HepG2 (cell line): ENCODE results near the gene CAPN2. TPM values are rescaled to one million over a fixed set of nuclear protein-coding genes. Genes with fewer than 3 reads are reported as not detected.

Source experiments
- ATAC-seq: fragments of 200-7000 bp; cut with Tn5 transposase; 3 replicates; pipeline ENCODE4 v1.9.1; 2020; ENCODE audit warnings: mild to moderate bottlenecking, moderate library complexity
- BruUV-seq: library from RNA; stranded (reverse); fragments of 400-500 nt; replicated peaks from 2 replicates; lab custom pipeline; 2021; lab: Mats Ljungman, UMichigan
- CTCF ChIA-PET: fragments of 300-600 bp; formaldehyde crosslinking; extraction: SDS; loops from one replicate; lab custom pipeline; 2021; ENCODE audit warnings: low total read pairs, inconsistent platforms, low intra/inter-chr PET ratio; lab: Yijun Ruan, JAX
- POLR2A ChIA-PET: fragments of 350-600 bp; sonication (Branson Sonifier 250); formaldehyde crosslinking; loops from one replicate; lab custom pipeline; 2020; ENCODE audit warnings: antibody characterized with exemption, inconsistent platforms; lab: Yijun Ruan, JAX
- DNase-seq: peaks from one replicate; pipeline ENCODE4 v3.0.0-alpha.2; 2015; ENCODE audit warnings: low spot score
- FAIRE-seq: peaks from 3 replicates; lab custom pipeline; 2011; peaks lifted over from hg19 to GRCh38; lab: Jason Lieb, UNC
- H2AFZ ChIP-seq: one replicate; pipeline ENCODE4 v1.6.1; 2011; ENCODE audit warnings: low read length, inconsistent platforms
- H3K27ac ChIP-seq: fragments of 300-600 bp; 3 replicates; pipeline ENCODE4 v1.8.0; 2011; ENCODE audit warnings: mixed run types, mild to moderate bottlenecking, mixed read lengths, low read length, inconsistent platforms; ENCODE audit not compliant: insufficient read depth; ENCODE audit errors: extremely low read length
- H3K27me3 ChIP-seq, 2 experiments: fragments of 200-600 bp in 1 of 2; 2 replicates in 1 of 2; 3 replicates in 1 of 2; pipeline versions ENCODE4 v1.6.0 to v1.8.0; 2011; ENCODE audit warnings: low read length in 2 of 2, mild to moderate bottlenecking in 2 of 2, moderate library complexity in 2 of 2, inconsistent platforms in 1 of 2; ENCODE audit not compliant: insufficient read depth in 2 of 2, control insufficient read depth in 1 of 2
- H3K36me3 ChIP-seq, 2 experiments: fragments of 200-600 bp in 1 of 2; replicated peaks in 1 of 2; 2 replicates in 1 of 2; 3 replicates in 1 of 2; pipeline versions ENCODE4 v1.5.1 to v1.8.0; 2011; ENCODE audit warnings: low read length in 2 of 2, inconsistent platforms in 1 of 2; ENCODE audit not compliant: insufficient read depth in 2 of 2, control insufficient read depth in 1 of 2
- H3K4me1 ChIP-seq: 2 replicates; pipeline ENCODE4 v1.5.1; 2012; ENCODE audit warnings: low read length, inconsistent platforms; ENCODE audit not compliant: insufficient read depth
- H3K4me2 ChIP-seq: 2 replicates; pipeline ENCODE4 v1.6.0; 2011; ENCODE audit warnings: low read depth, low read length, inconsistent platforms
- H3K4me3 ChIP-seq, 3 experiments: fragments of 200-600 bp in 1 of 3; sonication (generic), shearing (Covaris generic) in 1 of 3; replicated peaks in 1 of 3; 2 replicates each; pipeline ENCODE4 v1.5.1; 2011 to 2016; ENCODE audit warnings: low read length in 3 of 3, inconsistent platforms in 2 of 3, low read depth in 2 of 3, mild to moderate bottlenecking in 2 of 3, control low read depth in 1 of 3, mixed read lengths in 1 of 3; ENCODE audit not compliant: insufficient read depth in 1 of 3
- H3K79me2 ChIP-seq: one replicate; pipeline ENCODE4 v1.6.1; 2011; ENCODE audit warnings: low read length, inconsistent platforms; ENCODE audit not compliant: insufficient read depth
- H3K9ac ChIP-seq: 2 replicates; pipeline ENCODE4 v1.6.0; 2011; ENCODE audit warnings: mild to moderate bottlenecking, low read depth, low read length, inconsistent platforms; ENCODE audit not compliant: insufficient read depth
- H3K9me3 ChIP-seq: 2 replicates; pipeline ENCODE4 v1.5.1; 2012; ENCODE audit warnings: mild to moderate bottlenecking, low read length
- H4K20me1 ChIP-seq: 2 replicates; pipeline ENCODE4 v1.6.0; 2011; ENCODE audit warnings: inconsistent platforms, mild to moderate bottlenecking, low read length, moderate library complexity; ENCODE audit not compliant: insufficient read depth
- ATF5 ChIP-seq: sonication (generic); formaldehyde crosslinking; IDR thresholded peaks from 2 replicates; pipeline ENCODE4 v1.4.0; 2020; ENCODE audit warnings: mild to moderate bottlenecking, low read depth, missing genetic modification reagents
- EP300 ChIP-seq, 3 experiments: sonication (generic) in 1 of 3; formaldehyde crosslinking in 1 of 3; IDR thresholded peaks; 2 replicates each; pipeline versions ENCODE4 v1.5.1 to v1.6.1; 2011 to 2020; ENCODE audit warnings: low read depth in 2 of 3, low read length in 2 of 3, borderline replicate concordance in 1 of 3, improper control_type of control experiment in 1 of 3, mild to moderate bottlenecking in 1 of 3, missing genetic modification reagents in 1 of 3, moderate library complexity in 1 of 3
- HNF1B ChIP-seq: sonication (generic); formaldehyde crosslinking; IDR thresholded peaks from 2 replicates; pipeline ENCODE4 v1.5.1; 2020; ENCODE audit warnings: mild to moderate bottlenecking, moderate library complexity, missing genetic modification reagents
- JDP2 ChIP-seq: sonication (generic); formaldehyde crosslinking; IDR thresholded peaks from 2 replicates; pipeline ENCODE4 v1.8.1; 2022; ENCODE audit warnings: missing genetic modification reagents, borderline replicate concordance
- KAT2B ChIP-seq: fragments of 150-350 bp; IDR thresholded peaks from 2 replicates; pipeline ENCODE4 v1.6.1; 2014; ENCODE audit warnings: low read depth, low read length, borderline replicate concordance
- MBD4 ChIP-seq: IDR thresholded peaks from 2 replicates; pipeline ENCODE4 v1.6.1; 2012; ENCODE audit warnings: low read length, inconsistent platforms, borderline replicate concordance
- NFKBIZ ChIP-seq: IDR thresholded peaks from 2 replicates; pipeline ENCODE4 v1.6.1; 2018; ENCODE audit warnings: missing genetic modification reagents, missing compliant biosample characterization
- PHF20 ChIP-seq: sonication (generic); formaldehyde crosslinking; IDR thresholded peaks from 2 replicates; pipeline ENCODE4 v1.5.0; 2020; ENCODE audit warnings: mild to moderate bottlenecking, missing genetic modification reagents
- PREB ChIP-seq: sonication (generic); formaldehyde crosslinking; IDR thresholded peaks from 2 replicates; pipeline ENCODE4 v1.4.0; 2020; ENCODE audit warnings: missing genetic modification reagents
- XRCC5 ChIP-seq: fragments of 200-400 bp; formaldehyde crosslinking; optimal IDR thresholded peaks from 2 replicates; pipeline ENCODE3; 2017; ENCODE audit warnings: mild to moderate bottlenecking, low read length
- ZKSCAN8 ChIP-seq: IDR thresholded peaks from 2 replicates; pipeline ENCODE4 v1.6.1; 2016; ENCODE audit warnings: borderline replicate concordance, missing genetic modification reagents, missing compliant biosample characterization
- ZNF18 ChIP-seq: sonication (generic); formaldehyde crosslinking; IDR thresholded peaks from 2 replicates; pipeline ENCODE4 v1.8.0; 2022; ENCODE audit warnings: mild to moderate bottlenecking, missing genetic modification reagents; ENCODE audit not compliant: insufficient replicate concordance
- ZNF503 ChIP-seq: sonication (generic); formaldehyde crosslinking; IDR thresholded peaks from 2 replicates; pipeline ENCODE4 v1.4.0; 2020; ENCODE audit warnings: missing genetic modification reagents
- ZNF704 ChIP-seq: sonication (generic); formaldehyde crosslinking; IDR thresholded peaks from 2 replicates; pipeline ENCODE4 v1.8.1; 2023; ENCODE audit warnings: mild to moderate bottlenecking, inconsistent platforms, moderate library complexity, missing genetic modification reagents, borderline replicate concordance
- WGBS: methylation state at CpG from one replicate; pipeline ENCODE4 v1.1.6; 2017; ENCODE audit warnings: low lambda C conversion rate; 5-methylcytosine and 5-hydroxymethylcytosine counted together
- in situ Hi-C: cut with HindIII; loops from 2 replicates; pipeline ENCODE4 v1.10.0; 2017; ENCODE audit warnings: low pct_unique_long_range_greater_than_20kb; ENCODE audit not compliant: extremely low pct_ligation_motif_present
- intact Hi-C: fragments of 100-400 bp; cut with micrococcal nuclease; formaldehyde crosslinking; loops from one replicate; pipeline ENCODE4 v1.10.0; 2022; ENCODE audit not compliant: unreplicated experiment
- polyA plus RNA-seq, 8 experiments: library from polyadenylated mRNA; depleted of rRNA in 3 of 8; stranded (reverse) in 7 of 8; unstranded in 1 of 8; fragments of >200 nt; fragmentation: Illumina TruSeq in 4 of 8; extraction: Trizol in 4 of 8; gene quantifications; 2 replicates each; pipeline versions ENCODE4 v1.2.1 to v1.2.3, GENCODE V29; 2011 to 2016; ENCODE audit warnings: low read depth in 4 of 8, missing spikeins in 1 of 8, mixed read lengths in 1 of 8; ENCODE audit not compliant: insufficient read depth in 1 of 8
- total RNA-seq, 5 experiments: library from RNA; depleted of rRNA; stranded (reverse); fragments of >200 nt; fragmentation: Illumina TruSeq; extraction: Trizol; gene quantifications; 2 replicates each; pipeline ENCODE4 v1.2.3, GENCODE V29; 2016; ENCODE audit warnings: low read depth in 1 of 5

The CAPN2 gene
- total and polyA plus RNA-seq, 2 of the 13 experiments (the other 11 are each of a cell fraction or from before 2014, with no cell fraction given): 6.2 to 7.4 TPM

GRCh38 chr1:223674119-223674890, 38.0 kb upstream of the CAPN2 start:
- no TSS peak for BruUV-seq
- TF ChIP-seq KAT2B (no peak), PHF20 (CRISPR knock-in tag) (no peak), ZNF18 (no peak), ZKSCAN8 (no peak), EP300 (IDR thresholded peaks at IDR 0.05; ENCODE audit: low read depth in 2 of 2, low read length in 2 of 2) (no peak), EP300 (CRISPR knock-in tag; IDR thresholded peaks at IDR 0.05; ENCODE audit: borderline replicate concordance) (no peak), ATF5 (no peak), ZNF704 (CRISPR knock-in tag) (no peak), ZNF503 (CRISPR knock-in tag) (no peak), MBD4 (no peak), NFKBIZ (CRISPR knock-in tag) (no peak), JDP2 (CRISPR knock-in tag) (no peak), PREB (CRISPR knock-in tag) (no peak), HNF1B (no peak), XRCC5 (no peak)

More at GRCh38 chr1:223674119-223674890, 38.0 kb upstream of the CAPN2 start:
- no peak for ATAC-seq
- Histone ChIP-seq H3K9me3 (peaks cover 6% of the 10 kb centered on the region; the same call in 1 of the 2 replicates), H3K27me3 (0 out of 5 replicates have a peak, but pooled peaks cover 0 to 2% of the 10 kb centered on the region in 2 experiments), H3K27ac (no peak overlapping the region), H2AFZ (no peak overlapping the region), H3K79me2 (no peaks in the 10 kb centered on the region), H3K4me3 (no peak overlapping the region), H4K20me1 (no peaks in the 10 kb centered on the region), H3K9ac (no peak overlapping the region), H3K36me3 (no peaks in the 10 kb centered on the region), H3K4me1 (no peaks in the 10 kb centered on the region), H3K4me2 (no peak overlapping the region)
- 0% methylated on average over 5 of the region's 5 CpGs for WGBS
- DNase-seq: no peak
- no peak for FAIRE-seq
- ChIA-PET POLR2A (no interaction called here), CTCF (no interaction called here)
- in situ Hi-C loops (no loop called here), intact Hi-C loops (no loop called here)
